Mucosa of descending colon (tissue), 3 donors: ENCODE data around the gene DPP6. TPM values are rescaled to one million over a fixed set of nuclear protein-coding genes. Genes with fewer than 3 reads are reported as not detected.

Experiments used
- ATAC-seq: fragments of 200-7000 bp; cut with Tn5 transposase; one replicate; pipeline ENCODE4 v1.9.1; 2020; ENCODE audit warnings: mild to moderate bottlenecking, moderate library complexity
- DNase-seq, 3 donors: peaks; one replicate each; pipeline ENCODE4 v3.0.0-alpha.2; 2020
- H3K36me3 ChIP-seq: fragments of 200-600 bp; one replicate; pipeline ENCODE4 v1.8.0; 2021; ENCODE audit warnings: low read depth, mild to moderate bottlenecking
- H3K4me1 ChIP-seq: fragments of 200-600 bp; one replicate; pipeline ENCODE4 v1.8.0; 2021; ENCODE audit warnings: low read depth, mild to moderate bottlenecking
- H3K4me3 ChIP-seq: fragments of 200-600 bp; one replicate; pipeline ENCODE4 v1.8.0; 2021; ENCODE audit warnings: mild to moderate bottlenecking
- H3K9me3 ChIP-seq: fragments of 200-600 bp; one replicate; pipeline ENCODE4 v1.8.0; 2021; ENCODE audit warnings: mild to moderate bottlenecking
- CTCF ChIP-seq: fragments of 200-600 bp; IDR thresholded peaks from one replicate; pipeline ENCODE4 v1.8.0; 2022; ENCODE audit warnings: antibody characterized with exemption, mild to moderate bottlenecking
- intact Hi-C, 2 donors: fragments of 100-400 bp; cut with DNase I in 1 of 2; cut with micrococcal nuclease in 1 of 2; formaldehyde crosslinking; loops; one replicate each; pipeline versions ENCODE4 v1.11.0 to v1.11.1; 2022; cut with DNase I, micrococcal nuclease
- total RNA-seq, 3 donors: library from RNA; stranded (reverse); fragmentation: NEBNext Ultra II Directional in 2 of 3; extraction: Animal tissue kit (Norgen Biotek cat#: 25700) in 2 of 3; gene quantifications; one replicate each; pipeline versions ENCODE4 v1.2.1 to v1.2.4, GENCODE V29; 2021 to 2023
- donor health status: DM: no; HTN: no; CAD: no; lungs with moderate emphysema.
- donor health status: DM: no; HTN: no; CAD: no.
- donor health status: DM: no; HTN: yes; CAD: no.

The DPP6 gene
- total RNA-seq, 3 donors from 2014 or later: 1.3 to 33.8 (median 1.5) TPM

- Histone ChIP-seq H3K36me3 (no peaks in the 10 kb centered on the region), H3K9me3 (no peaks in the 10 kb centered on the region), H3K4me3 (no peak overlapping the region), H3K4me1 (no peaks in the 10 kb centered on the region)
- DNase-seq (no peak), ATAC-seq (no peak)
- intact Hi-C loops: no loop called here
- TF ChIP-seq CTCF: no peak
Measured at GRCh38 chr7:154575497-154575896, 523.3 kb downstream of the DPP6 start.

- no peak overlapping the region for H3K4me3 ChIP-seq
- intact Hi-C loops: no loop called here
- ATAC-seq (no peak), DNase-seq (no peak)
- no peaks in the 10 kb centered on the region for H3K4me1 ChIP-seq
- no peaks in the 10 kb centered on the region for H3K36me3 ChIP-seq
- no peak for TF ChIP-seq CTCF
- H3K9me3 ChIP-seq: no peaks in the 10 kb centered on the region
Measured at GRCh38 chr7:154576604-154577003, 524.4 kb downstream of the DPP6 start.

- H3K4me1 ChIP-seq: no peaks in the 10 kb centered on the region
- H3K9me3 ChIP-seq: no peaks in the 10 kb centered on the region
- no peaks in the 10 kb centered on the region for H3K36me3 ChIP-seq
- no peak for DNase-seq
- intact Hi-C loops: no loop called here
- ATAC-seq: no peak
- no peak for TF ChIP-seq CTCF
- no peak overlapping the region for H3K4me3 ChIP-seq
Measured at GRCh38 chr7:154577141-154577873, 525.1 kb downstream of the DPP6 start.

- intact Hi-C loops: no loop called here
Measured at GRCh38 chr7:154578336-154578735, 526.1 kb downstream of the DPP6 start.

GRCh38 chr7:154579711-154580110, 527.5 kb downstream of the DPP6 start:
- no peak for ATAC-seq

More at GRCh38 chr7:154578336-154578735, 526.1 kb downstream of the DPP6 start:
- no peak for TF ChIP-seq CTCF
- Histone ChIP-seq H3K4me1 (no peaks in the 10 kb centered on the region), H3K36me3 (no peaks in the 10 kb centered on the region), H3K4me3 (no peak overlapping the region), H3K9me3 (no peaks in the 10 kb centered on the region)
- DNase-seq (no peak), ATAC-seq (no peak)

More at GRCh38 chr7:154579711-154580110, 527.5 kb downstream of the DPP6 start:
- intact Hi-C loops: no loop called here
- H3K36me3 ChIP-seq: no peaks in the 10 kb centered on the region
- TF ChIP-seq CTCF: no peak
- no peaks in the 10 kb centered on the region for H3K9me3 ChIP-seq
- H3K4me1 ChIP-seq: no peaks in the 10 kb centered on the region
- H3K4me3 ChIP-seq: no peak overlapping the region
- no peak for DNase-seq
